NCI-H1417 (cell line): ENCODE results near the gene NR2F1.

Experiments
- DNase-seq, 3 experiments: peaks; one replicate each; lab custom pipeline; 2025; lab: John Stamatoyannopoulos, UW

Gene NR2F1

GRCh38 chr5:93591323-93591945 lies 8.4 kb downstream of the NR2F1 start:
- no peak for DNase-seq

DNA sequence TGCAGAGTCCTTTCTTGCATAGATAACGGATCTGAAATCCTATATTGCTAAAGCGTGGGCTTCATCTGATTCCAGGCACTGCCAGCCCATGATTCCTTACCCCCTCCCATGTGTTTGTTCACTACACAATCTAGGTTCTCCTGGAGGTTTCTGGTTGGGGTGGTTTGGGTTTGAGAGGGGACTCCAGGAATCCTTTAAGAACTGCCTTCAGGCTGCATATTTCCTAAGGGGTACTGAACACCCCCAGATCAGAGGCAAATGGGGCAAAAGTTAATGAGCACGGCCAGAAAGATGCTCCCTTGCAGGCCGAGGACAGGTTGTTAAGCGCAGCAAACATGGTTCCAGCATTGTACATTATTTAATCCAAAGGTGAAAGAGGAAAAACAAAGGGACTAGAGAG lies 9.9 kb downstream of the NR2F1 start:
- no peak for DNase-seq

DNA sequence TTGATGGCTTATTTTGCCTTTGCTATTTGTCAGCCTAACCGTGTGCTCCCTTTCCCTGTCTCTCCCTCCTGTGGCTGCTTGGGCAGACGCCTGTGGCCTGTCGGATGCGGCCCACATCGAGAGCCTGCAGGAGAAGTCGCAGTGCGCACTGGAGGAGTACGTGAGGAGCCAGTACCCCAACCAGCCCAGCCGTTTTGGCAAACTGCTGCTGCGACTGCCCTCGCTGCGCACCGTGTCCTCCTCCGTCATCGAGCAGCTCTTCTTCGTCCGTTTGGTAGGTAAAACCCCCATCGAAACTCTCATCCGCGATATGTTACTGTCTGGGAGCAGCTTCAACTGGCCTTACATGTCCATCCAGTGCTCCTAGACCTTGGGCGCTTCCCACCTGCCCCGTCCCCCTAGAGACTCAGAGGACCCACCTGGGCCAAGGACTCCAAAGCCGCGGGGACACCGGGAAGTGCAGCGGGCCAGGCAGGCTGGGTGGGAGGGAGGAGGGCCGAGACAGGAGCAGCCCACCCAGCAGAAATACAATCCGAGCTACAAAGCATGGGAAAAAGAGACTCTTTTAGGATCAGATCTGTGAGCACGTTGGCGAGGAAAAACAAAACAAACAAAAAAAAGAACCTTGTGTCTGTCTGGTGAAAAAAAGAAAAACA lies 10.6 kb downstream of the NR2F1 start:
- no peak for DNase-seq

- no peak for DNase-seq
These were observed 11.8 kb downstream of the NR2F1 start for GRCh38 chr5:93594591-93595419.

DNA sequence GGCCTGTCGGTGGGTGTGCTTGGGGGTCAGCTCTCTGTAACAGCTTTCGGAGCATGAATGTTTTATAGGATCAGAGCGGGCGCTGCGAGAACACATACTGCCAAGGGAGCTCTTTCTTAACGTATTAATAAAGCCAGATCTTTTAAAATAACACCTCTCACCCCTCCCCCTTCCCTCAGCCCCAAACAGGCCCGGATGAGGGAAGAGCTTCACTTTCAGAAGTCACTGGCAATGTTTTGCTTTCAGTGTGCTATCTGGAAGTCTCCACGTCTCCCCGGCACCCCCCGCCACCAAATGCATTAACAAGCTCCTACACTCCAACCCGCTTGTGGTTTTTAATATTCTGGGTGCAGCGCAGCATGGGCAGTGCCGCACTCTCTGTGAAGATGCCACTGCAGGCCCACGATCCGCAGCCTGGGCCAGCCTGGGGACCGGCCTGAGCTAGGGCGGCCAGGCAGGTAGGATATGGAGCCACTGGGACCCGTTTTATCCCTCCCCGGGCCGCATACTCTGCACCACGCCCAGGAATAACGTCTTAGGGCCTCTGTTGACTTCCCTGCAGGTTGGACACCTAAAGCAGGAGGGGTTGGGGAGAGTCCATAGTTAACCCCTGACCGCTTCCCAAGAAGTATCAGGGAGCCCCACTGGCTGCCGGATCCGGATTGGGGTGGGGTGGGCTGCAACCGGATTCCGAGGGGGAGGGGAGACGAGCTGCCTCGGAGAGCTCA lies 12.6 kb downstream of the NR2F1 start:
- DNase-seq, result no peak

DNA sequence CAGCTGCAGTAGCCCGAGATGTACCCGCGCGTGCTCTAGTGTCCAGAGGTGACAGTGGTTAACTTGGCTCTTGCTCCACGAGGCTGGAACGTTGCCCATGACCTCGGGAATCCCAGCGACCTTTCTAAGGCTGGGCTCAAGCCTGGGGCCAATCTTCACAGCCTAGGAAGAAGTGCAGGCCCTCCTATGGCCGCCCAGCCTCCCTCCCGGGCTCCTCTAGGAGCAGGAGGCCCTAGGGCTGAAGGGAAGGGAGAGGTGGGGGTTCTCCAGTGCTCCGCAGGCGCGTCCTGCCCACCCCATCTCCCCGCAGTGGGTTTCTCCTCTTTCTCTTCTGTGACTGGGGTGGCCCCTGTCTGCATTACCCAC lies 13.3 kb downstream of the NR2F1 start:
- DNase-seq, result no peak

DNA sequence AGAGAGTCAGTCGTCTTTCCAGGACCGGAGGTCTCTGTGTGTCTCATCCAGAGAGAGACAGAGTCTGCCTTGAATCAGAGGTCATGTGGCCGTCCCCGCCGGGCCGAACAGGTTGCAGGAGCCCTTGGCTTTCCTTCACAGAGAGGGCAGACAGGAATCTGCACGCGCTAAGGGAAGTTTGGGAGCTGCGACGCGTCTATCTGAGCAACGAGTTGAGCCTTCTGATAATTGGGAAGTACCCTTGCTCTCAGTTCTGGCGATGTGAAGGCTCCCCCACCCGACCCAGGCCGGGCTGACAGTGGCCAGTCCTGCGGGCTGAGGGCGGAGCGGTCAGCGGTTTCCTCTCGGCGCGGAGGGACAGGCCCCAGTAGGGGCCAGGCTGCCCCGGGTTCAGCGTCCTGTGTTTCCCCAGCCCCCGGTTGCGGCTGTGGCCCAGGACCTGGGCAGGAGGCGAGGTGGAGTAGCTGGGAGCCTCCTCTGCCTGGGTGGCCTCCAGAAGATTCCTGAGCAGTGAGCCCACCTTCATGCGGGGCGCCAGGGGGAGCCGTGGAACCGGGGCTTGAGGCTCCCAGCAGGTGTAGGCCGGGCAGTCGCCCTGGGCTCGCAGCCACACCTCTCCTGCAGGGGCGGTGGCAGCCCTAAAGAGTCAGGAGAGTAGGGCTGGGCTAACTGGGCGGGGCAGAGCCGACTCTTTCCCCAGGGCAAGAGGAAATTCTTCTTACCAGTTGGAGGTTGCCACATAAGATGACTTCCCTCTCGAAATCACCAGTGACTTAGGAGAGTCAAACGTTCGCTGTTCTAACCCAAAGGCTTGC lies 13.9 kb downstream of the NR2F1 start:
- no peak for DNase-seq

- DNase-seq, result no peak
These were observed 15.3 kb downstream of the NR2F1 start for GRCh38 chr5:93598091-93599000.

DNA sequence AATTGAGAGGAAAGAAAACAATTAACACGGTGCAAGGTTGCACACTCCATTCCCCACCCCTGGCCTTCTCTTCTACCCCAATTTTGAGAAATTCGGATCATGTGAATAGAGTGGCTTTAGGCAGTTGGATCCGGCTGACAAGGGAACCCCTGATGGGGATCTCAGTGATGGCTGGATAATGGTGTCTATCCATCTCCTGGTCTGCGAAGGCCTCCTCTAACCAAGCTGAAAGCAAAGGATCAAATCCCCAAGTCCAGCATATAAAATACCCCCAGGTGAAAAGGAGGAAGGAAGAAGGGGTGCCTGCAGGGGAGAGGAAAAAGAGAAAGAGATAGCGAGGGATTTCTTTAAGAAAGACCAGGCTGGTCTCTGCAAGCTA lies 16.0 kb downstream of the NR2F1 start:
- DNase-seq, result no peak

DNA sequence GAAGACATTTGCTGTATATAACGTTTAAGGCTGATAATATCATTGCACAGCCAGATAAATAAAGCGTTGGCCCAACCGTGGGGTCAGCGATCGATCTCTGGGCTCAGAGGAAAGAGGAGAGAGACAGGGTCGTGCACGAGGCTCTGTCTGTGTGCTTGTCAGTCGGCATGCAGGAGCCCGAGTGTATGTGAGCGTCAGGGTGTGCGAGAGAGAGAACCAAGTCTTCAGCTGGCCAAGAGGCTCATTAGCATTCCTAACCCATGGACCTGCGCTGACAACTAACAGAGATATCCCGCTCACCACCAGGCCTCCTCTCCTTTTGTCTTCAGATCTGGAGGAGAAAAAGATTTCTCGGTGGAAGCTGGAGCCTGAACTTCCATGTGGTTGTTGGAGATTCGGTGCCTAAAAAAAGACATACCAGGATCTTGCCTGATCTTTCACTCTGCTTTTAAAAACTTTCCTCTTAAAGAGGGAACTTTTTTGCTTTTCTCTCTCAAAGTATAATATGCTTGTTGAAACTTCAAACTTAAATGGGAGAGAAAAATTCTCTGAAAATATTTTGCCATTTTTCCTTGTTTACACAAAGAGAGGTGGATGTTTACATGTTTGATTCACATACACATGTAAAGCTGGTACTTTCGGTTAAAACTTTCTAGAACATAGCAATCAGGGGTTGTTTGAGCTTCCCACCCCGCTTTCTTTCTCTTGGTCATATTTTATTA lies 16.5 kb downstream of the NR2F1 start:
- no peak for DNase-seq

DNA sequence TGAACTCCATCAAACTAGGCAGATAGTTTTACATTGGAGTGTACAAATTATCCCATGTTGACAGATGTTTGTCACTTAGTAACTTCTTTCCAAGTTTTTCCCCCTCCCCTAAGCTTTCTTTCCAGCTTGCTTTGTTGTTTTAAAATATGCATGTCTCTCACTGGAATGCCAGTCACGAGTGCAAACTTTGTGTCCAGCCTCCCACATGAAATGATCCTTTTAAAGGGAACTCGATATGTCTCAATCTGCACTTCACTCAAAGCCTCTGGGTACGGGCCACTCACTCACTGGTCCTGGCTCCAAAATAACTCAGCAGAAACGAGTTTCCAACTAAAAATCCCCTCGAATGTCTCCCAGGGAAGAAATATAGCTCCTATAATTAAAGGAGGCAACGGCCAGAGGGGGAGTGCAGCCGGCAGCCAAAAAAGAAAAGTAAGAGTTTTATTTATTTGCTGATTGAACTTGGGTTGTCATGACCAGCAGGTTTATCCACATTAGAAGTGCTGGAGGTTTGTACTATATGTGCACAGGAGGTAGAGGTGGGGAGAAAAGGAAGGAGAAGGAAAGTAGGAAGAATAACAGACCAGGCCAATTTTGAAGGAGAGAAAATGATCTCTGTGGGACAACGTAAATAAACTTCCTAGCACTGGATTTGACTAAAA lies 17.5 kb downstream of the NR2F1 start:
- DNase-seq, result no peak

DNA sequence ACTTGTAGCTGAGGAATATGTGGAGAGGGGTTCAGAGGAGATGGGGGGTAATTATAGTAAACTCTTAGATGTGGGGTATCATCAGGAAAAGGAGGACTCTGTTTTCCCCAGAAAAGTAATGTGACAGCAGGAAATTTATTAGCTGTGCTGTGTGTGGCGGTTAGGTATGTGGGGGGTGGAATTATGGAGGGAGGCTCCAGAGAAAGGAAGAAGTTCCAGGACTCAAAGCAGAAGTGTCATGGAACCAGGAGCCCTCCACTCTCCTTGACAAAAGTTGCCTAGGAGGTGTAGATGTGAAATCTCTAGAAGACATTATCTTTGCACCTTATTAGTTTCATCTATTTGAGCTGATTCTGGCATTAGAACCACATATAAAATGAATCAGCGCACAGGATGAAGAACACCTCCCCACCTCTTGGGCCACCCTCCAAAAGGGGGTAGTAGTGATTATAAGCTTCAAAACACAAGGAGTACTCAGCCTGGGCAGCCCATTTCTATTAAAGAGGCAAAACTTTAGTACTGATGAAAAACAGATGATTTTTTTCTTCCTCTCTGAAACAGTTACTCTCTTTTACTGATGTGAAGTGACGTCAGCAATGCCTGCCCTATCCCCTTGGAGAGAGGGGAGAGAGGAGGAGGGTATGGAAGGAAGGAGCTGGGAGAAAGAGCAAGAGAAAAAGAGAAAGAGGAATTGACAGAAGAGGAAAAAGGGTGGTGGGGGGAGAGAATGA lies 18.2 kb downstream of the NR2F1 start:
- peak in 1 of 3 experiments; percentile 29 for DNase-seq

- peak in 2 of 3 experiments; percentile 72 to 85 for DNase-seq
These were observed 18.8 kb downstream of the NR2F1 start for GRCh38 chr5:93601802-93602155.

- peak in 2 of 3 experiments; percentile 72 to 85 for DNase-seq
These were observed 19.4 kb downstream of the NR2F1 start for GRCh38 chr5:93602241-93603077.

GRCh38 chr5:93603078-93603792 lies 20.2 kb downstream of the NR2F1 start:
- DNase-seq, result peak in 1 of 3 experiments; percentile 46

DNA sequence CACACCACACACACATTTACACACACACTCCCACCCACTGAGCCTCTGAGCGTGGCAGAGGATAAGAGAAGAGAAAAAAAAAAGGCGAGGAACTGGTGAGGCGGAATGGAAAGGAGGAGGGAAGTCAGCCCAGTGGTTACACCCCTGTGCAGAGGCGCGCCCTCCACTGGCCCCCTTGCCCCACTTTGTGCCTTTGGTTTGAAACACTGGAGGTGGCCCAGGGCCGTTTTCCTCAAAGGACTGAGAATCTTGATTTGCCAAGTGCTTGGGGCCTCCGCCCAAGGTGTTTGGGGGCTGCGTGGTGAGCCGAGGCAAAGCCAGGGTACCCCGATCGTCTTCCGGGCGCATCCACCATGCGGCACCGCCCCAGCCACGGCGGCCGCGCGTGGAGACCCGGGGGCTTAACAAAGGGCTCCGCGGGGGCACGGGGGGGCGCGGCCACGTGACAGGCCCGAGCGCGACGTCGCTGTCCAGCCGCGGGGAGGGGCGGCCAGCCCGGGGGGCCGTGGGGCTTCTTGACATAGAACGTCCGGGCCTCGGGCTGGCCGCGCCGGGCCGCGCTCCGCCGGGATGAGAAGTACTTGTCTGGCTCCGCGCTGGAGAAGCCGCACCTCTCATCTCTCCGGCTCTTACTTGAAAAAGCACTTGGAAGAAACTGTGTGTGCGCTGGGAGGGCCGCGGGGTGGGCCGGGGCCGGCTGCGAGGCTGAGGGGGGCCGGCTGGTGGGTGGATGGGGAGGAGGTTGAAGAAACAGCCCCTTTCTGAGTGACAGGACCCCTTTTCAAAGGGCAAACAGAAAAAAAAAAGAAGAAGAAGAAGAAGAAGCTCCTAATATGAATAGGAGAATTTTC lies 21.0 kb downstream of the NR2F1 start:
- peak in 1 of 3 experiments; percentile 32 for DNase-seq
